ENCODE results near the gene FNDC3B. TPM values are rescaled to one million over a fixed set of nuclear protein-coding genes. Genes with fewer than 3 reads are reported as not detected.
"Not testable (repeated sequence)": the region's sequence is repeated elsewhere in the genome, so short reads cannot be mapped to it uniquely, and the experiment has no call there.

The FNDC3B gene
- total and polyA plus RNA-seq, 7 donors: 16.2 to 93.9 (median 50.3) TPM

GRCh38 chr3:172040981-172041963 is 1.9 kb downstream of the FNDC3B start:
- 6 to 36% methylated on average over 15 of the region's 15 CpGs for WGBS, 2 donors
- H3K4me1 ChIP-seq: peaks cover 0 to 57% (median 40%) of the 10 kb centered on the region in 4 donors
- peak overlapping the region; percentile 60 to 97 (median 94) for H3K4me3 ChIP-seq
- intact Hi-C loops (cut with DNase I): loop anchor here (5.0 kb wide), 6 partner anchors 86 to 1174 kb away; no protein-coding TSS in a partner anchor
- H3K27ac ChIP-seq: peak overlapping the region; percentile 87 to 100 (median 98)
- no peak for DNase-seq
- H3K27me3 ChIP-seq: no peaks in the 10 kb centered on the region
- H3K9me3 ChIP-seq: no peaks in the 10 kb centered on the region
- no peaks in the 10 kb centered on the region for H3K36me3 ChIP-seq
- no peak for TF ChIP-seq EP300 (IDR thresholded peaks at IDR 0.05)
- no peak for TF ChIP-seq POLR2AphosphoS5 (IDR thresholded peaks at IDR 0.05)
- no peak for TF ChIP-seq POLR2A (IDR thresholded peaks at IDR 0.05)
- no peak for TF ChIP-seq CTCF (IDR thresholded peaks at IDR 0.05)

GRCh38 chr3:172042136-172042662 is 2.8 kb downstream of the FNDC3B start:
- H3K27ac ChIP-seq: peak overlapping the region; percentile 87 to 100 (median 98)
- TF ChIP-seq EP300 (IDR thresholded peaks at IDR 0.05): no peak
- no peak for TF ChIP-seq CTCF (IDR thresholded peaks at IDR 0.05)
- TF ChIP-seq POLR2AphosphoS5 (IDR thresholded peaks at IDR 0.05): no peak
- TF ChIP-seq POLR2A (IDR thresholded peaks at IDR 0.05): no peak
- WGBS, 2 donors: 78 to 81% methylated on average over 6 of the region's 6 CpGs

GRCh38 chr3:172042663-172043179 is 3.3 kb downstream of the FNDC3B start:
- not testable (repeated sequence) for H3K9me3 ChIP-seq, DNase-seq, H3K27me3 ChIP-seq, H3K36me3 ChIP-seq, H3K4me3 ChIP-seq
- WGBS, 2 donors: 88 to 90% methylated on average over 21 of the region's 21 CpGs
- H3K27ac ChIP-seq: peak overlapping the region; percentile 87 to 100 (median 98)
- intact Hi-C loops (cut with DNase I): loop anchor here (5.0 kb wide), 6 partner anchors 85 to 1175 kb away; no protein-coding TSS in a partner anchor
- H3K4me1 ChIP-seq: peaks cover 0 to 67% (median 49%) of the 10 kb centered on the region in 4 donors

More at GRCh38 chr3:172042136-172042662, 2.8 kb downstream of the FNDC3B start:
- peak overlapping the region in 3 of 4 donors; percentile 91 to 97 (median 96) for H3K4me3 ChIP-seq
- no peaks in the 10 kb centered on the region for H3K36me3 ChIP-seq
- no peaks in the 10 kb centered on the region for H3K27me3 ChIP-seq
- no peak for DNase-seq
- intact Hi-C loops (cut with DNase I): loop anchor here (5.0 kb wide), 6 partner anchors 85 to 1175 kb away; no protein-coding TSS in a partner anchor
- no peaks in the 10 kb centered on the region for H3K9me3 ChIP-seq
- H3K4me1 ChIP-seq: peaks cover 0 to 67% (median 47%) of the 10 kb centered on the region in 4 donors

- Histone ChIP-seq H3K27me3 (no peaks in the 10 kb centered on the region), H3K9me3 (no peaks in the 10 kb centered on the region), H3K4me1 (peaks cover 0 to 66% (median 49%) of the 10 kb centered on the region in 4 donors), H3K36me3 (no peaks in the 10 kb centered on the region), H3K27ac (peak overlapping the region in 2 of 4 donors; percentile 98 to 100), H3K4me3 (no peak overlapping the region)
- 96 to 98% methylated on average over 5 of the region's 5 CpGs for WGBS, 2 donors
- TF ChIP-seq EP300 (IDR thresholded peaks at IDR 0.05): no peak
- TF ChIP-seq POLR2A (IDR thresholded peaks at IDR 0.05): no peak
- TF ChIP-seq POLR2AphosphoS5 (IDR thresholded peaks at IDR 0.05): no peak
- TF ChIP-seq CTCF (IDR thresholded peaks at IDR 0.05): no peak
- intact Hi-C loops (cut with DNase I): loop anchor here (5.0 kb wide), 6 partner anchors 84 to 1176 kb away; no protein-coding TSS in a partner anchor
- no peak for DNase-seq
Observed at GRCh38 chr3:172043233-172043632, 3.9 kb downstream of the FNDC3B start.
